Cardiac fibroblast (primary cell): ENCODE data around the gene SPTLC1.

Experiments used
- DNase-seq, 2 donors: peaks; one replicate each; pipeline versions ENCODE4 v3.0.0 to v3.0.0-alpha.2; 2010; ENCODE audit warnings: low read depth in 2 of 2
- H3K4me3 ChIP-seq, 2 donors: replicated peaks in 1 of 2; 1 replicate in 1 of 2; 2 replicates in 1 of 2; pipeline ENCODE4 v1.5.1; 2011; ENCODE audit warnings: low read depth in 2 of 2, low read length in 2 of 2, mild to moderate bottlenecking in 2 of 2, moderate library complexity in 1 of 2
- TF ChIP-seq, protein P1 (sequence below): IDR thresholded peaks from one replicate; pipeline ENCODE4 v1.5.1; 2011; ENCODE audit warnings: low read depth, mild to moderate bottlenecking, low read length, inconsistent platforms

SPTLC1 gene

DNA sequence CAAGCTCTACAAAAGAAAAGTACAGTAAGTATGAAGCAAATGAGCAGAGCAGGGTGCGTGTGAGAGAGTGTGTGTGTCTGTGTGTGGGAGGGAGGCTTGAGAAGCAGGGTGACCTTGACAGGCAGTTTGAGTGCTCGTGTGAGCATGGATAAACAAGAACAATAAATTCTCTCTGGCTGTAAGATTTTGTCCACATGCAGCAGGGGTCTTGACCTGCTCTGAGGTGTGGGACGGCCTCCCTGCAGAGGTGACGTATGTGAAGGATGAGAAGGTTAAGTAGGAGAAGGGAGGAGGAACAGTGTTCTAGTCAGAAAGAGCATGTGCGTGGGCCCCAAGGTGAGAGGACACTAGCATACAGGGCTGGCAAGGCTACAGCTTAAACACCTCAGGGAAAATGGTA lies 49.0 kb downstream of the SPTLC1 start:
- DNase-seq, result no peak
- H3K4me3 ChIP-seq, result no peak overlapping the region
- TF ChIP-seq, protein P1, sequence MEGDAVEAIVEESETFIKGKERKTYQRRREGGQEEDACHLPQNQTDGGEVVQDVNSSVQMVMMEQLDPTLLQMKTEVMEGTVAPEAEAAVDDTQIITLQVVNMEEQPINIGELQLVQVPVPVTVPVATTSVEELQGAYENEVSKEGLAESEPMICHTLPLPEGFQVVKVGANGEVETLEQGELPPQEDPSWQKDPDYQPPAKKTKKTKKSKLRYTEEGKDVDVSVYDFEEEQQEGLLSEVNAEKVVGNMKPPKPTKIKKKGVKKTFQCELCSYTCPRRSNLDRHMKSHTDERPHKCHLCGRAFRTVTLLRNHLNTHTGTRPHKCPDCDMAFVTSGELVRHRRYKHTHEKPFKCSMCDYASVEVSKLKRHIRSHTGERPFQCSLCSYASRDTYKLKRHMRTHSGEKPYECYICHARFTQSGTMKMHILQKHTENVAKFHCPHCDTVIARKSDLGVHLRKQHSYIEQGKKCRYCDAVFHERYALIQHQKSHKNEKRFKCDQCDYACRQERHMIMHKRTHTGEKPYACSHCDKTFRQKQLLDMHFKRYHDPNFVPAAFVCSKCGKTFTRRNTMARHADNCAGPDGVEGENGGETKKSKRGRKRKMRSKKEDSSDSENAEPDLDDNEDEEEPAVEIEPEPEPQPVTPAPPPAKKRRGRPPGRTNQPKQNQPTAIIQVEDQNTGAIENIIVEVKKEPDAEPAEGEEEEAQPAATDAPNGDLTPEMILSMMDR, result no peak

DNA sequence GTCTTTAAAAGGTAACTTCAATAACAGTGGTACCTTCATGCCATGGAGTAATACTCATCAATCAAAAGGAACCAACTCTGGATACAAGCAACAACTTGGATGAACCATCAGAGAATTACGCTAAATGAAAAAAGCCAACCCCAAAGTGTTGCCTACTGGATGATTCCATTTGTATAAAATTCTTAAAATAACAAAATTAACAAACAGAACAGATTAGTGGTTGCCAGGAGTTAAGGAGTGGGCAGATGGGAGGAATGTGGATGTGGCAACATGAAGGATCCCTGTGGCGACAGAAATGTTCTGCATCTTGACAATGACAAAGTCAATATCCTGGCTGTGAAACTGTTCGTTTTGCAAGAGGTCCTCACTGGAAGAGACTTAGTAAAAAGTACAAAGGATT lies 50.5 kb downstream of the SPTLC1 start:
- DNase-seq, result peak; percentile 68 to 74
- TF ChIP-seq, protein P1, result no peak
- H3K4me3 ChIP-seq, result no peak overlapping the region

DNA sequence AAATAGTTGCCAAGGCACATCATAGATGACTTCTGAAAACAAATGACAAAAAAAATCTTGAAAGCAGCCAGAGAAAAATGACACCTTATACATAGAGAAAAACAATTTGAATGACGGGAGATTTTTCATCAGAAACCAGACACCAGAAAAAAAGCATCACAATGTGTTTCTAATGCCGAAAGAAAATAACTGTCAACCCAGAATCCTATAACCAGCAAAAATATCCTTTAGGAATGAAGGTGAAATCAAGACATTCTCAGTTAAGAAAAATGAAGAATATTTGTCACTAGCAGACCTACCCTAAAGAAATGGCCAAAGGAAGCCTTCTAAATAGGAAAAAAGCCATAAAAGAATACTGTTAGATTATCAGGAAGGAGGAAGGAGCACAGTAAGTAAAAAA lies 54.0 kb downstream of the SPTLC1 start:
- DNase-seq, result no peak
- no peak overlapping the region for H3K4me3 ChIP-seq
- TF ChIP-seq, protein P1, result no peak

DNA sequence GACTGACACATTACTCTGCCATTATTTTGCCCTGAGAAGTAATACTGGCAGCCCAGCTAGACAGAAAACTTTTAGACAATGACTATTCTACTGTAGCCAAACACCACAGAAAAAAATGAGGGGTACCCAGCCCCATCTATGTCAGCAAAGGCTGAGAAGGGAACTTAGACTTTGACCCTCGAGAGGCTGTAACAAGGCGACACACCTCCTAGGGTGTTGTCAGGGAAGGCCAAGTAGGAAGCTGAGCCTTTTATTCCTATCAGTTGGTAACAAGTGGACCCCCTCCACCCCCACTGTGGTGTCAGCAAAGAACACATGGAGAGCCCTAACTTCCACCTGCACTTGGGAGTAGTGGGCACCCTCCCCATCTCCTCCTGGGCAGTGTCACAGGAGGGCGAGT lies 55.6 kb downstream of the SPTLC1 start:
- TF ChIP-seq, protein P1, result no peak
- DNase-seq, result no peak

DNA sequence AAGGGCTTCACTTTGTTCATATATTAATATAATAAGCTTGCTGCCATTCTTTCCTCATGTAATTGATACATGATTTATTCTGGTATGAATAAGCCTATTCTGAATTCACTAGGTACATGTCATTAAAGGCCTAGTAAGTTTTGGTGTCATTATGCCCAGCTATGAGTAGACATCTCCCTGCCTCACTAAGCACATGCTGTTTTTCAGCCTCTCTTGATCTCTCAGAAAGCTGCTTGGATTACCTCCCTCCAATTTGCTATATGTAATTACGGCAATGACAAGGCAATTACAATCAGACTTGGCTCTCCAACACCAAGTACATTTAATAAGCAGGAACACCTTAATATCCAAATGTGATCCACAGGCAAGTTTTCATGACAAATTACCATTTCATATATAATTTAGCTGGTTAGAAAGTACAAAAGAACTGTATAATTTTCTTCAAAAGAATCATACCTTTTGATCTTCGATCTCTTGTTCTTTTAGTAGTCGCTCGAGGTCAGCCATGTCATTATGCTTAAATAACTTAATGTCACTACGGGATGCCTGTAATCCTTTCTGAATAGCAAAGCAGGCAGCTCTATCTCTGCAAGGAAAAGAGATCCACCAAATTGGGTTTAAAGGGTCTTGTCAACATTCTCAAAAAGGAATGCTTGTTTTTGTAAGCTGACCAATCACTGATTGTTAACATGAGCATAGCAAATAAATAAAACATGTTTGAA lies 56.3 kb downstream of the SPTLC1 start:
- TF ChIP-seq, protein P1, result no peak
- no peak for DNase-seq
- no peak overlapping the region for H3K4me3 ChIP-seq

More for the DNA sequence above, 55.6 kb downstream of the SPTLC1 start:
- H3K4me3 ChIP-seq, result no peak overlapping the region

DNA sequence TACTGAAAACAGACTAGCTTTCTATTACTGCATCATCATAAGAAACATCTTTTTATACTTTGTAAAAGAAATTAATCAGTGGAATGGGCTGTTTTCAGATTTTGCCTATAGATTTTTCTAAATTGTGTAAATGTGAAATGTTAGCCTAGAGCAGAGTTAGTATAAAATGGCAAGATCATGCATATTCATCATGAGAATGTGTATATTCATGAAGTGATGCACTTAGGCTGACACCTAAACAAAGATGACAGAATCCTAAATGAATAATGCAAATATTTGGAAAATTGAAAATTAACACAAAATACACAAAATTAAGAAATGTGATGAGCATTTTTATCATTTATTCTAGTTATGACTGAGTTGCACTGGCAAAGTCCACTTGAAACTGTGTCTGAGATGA lies 57.2 kb downstream of the SPTLC1 start:
- TF ChIP-seq, protein P1, result no peak
- no peak for DNase-seq
- H3K4me3 ChIP-seq, result no peak overlapping the region

DNA sequence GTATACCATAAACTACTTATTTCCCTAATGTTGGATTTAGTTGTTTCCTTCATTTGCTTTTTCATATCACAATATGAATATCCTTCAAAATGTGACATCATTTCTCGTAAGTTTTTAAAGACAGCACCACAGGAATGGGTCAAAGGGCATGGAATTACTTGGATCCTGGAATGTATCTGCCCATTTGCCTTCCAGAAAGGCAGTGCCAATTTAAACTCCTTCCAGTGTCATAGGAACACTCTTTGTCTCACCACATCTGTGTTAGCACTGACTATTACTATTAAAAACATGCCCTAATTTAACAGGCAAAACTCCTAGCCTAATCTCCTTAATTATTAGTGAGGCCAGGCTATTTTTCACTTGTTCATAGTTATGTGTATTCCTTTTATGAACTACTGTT lies 58.0 kb downstream of the SPTLC1 start:
- TF ChIP-seq, protein P1, result no peak
- DNase-seq, result no peak
- no peak overlapping the region for H3K4me3 ChIP-seq
